ENCODE results near the gene ERC1. TPM values are rescaled to one million over a fixed set of nuclear protein-coding genes. Genes with fewer than 3 reads are reported as not detected.

The ERC1 gene
- total and polyA plus RNA-seq, 2 of the 4 experiments (the other 2 are of a cell fraction) = 11.6 to 25.6 TPM

GRCh38 chr12:1391722-1392121 lies 400.7 kb downstream of the ERC1 start:
- Histone ChIP-seq H3K9me1 (ENCODE audit: insufficient read depth, low read length) (no peaks in the 10 kb centered on the region), H3K27me3 (ENCODE audit: control insufficient read depth, insufficient read depth, low read length) (no peaks in the 10 kb centered on the region), H3K79me1 (ENCODE audit: low read depth in 1 of 2, low read length in 2 of 2) (peaks cover 0 to 8% of the 10 kb centered on the region in 2 experiments; a peak in 2 of 4 replicates), H3K23ac (ENCODE audit: low read depth, low read length) (no peak overlapping the region), H3K4ac (ENCODE audit: low read depth, low read length) (no peak overlapping the region), H2BK120ac (ENCODE audit: low read depth, low read length) (no peak overlapping the region), H3K4me2 (ENCODE audit: low read depth, low read length) (no peak overlapping the region), H2BK20ac (ENCODE audit: low read depth, low read length) (no peak overlapping the region), H3K9me3 (ENCODE audit: control insufficient read depth, insufficient read depth, low read length) (no peaks in the 10 kb centered on the region), H2AK5ac (ENCODE audit: low read depth, low read length) (no peak overlapping the region), H4K91ac (ENCODE audit: insufficient read depth, low read depth, low read length) (no peak overlapping the region), H3K56ac (ENCODE audit: extremely low read depth, insufficient read depth, low read length) (no peak overlapping the region), H4K8ac (ENCODE audit: low read depth in 2 of 2, low read length in 2 of 2) (no peak overlapping the region), H2AK9ac (replicated peaks; ENCODE audit: low read depth, low read length, poor library complexity) (no peak overlapping the region), H3K4me3 (ENCODE audit: insufficient read depth, low read depth, low read length) (no peak overlapping the region), H3K9ac (ENCODE audit: low read depth, low read length) (no peak overlapping the region), H3K27ac (ENCODE audit: insufficient read depth, low read length) (no peak overlapping the region), H4K20me1 (ENCODE audit: insufficient read depth, low read length) (no peaks in the 10 kb centered on the region), H2BK15ac (ENCODE audit: low read depth, low read length) (no peak overlapping the region), H3K4me1 (ENCODE audit: control insufficient read depth, insufficient read depth, low read length) (no peaks in the 10 kb centered on the region), H2AFZ (replicated peaks; ENCODE audit: low read length, poor library complexity) (no peak overlapping the region), H4K5ac (ENCODE audit: low read depth, low read length) (no peak overlapping the region), H2BK5ac (ENCODE audit: low read depth, low read length, poor library complexity, severe bottlenecking) (no peak overlapping the region), H3K18ac (ENCODE audit: low read depth, low read length) (no peak overlapping the region), H3K36me3 (ENCODE audit: control insufficient read depth, insufficient read depth, low read length) (peaks cover 2% of the 10 kb centered on the region; the same call in 1 of the 2 replicates), H3K14ac (replicated peaks; ENCODE audit: low read depth, low read length) (no peak overlapping the region)
- ChIA-PET POLR2A (ENCODE audit: unreplicated experiment) (no interaction called here), CTCF (no interaction called here)
- TF ChIP-seq MAFK (IDR thresholded peaks at IDR 0.05; ENCODE audit: low read depth, low read length) (no peak), BHLHE40 (IDR thresholded peaks at IDR 0.05; ENCODE audit: low read depth, low read length) (no peak), RFX5 (IDR thresholded peaks at IDR 0.05; ENCODE audit: low read depth, low read length) (no peak), ELK1 (IDR thresholded peaks at IDR 0.05; ENCODE audit: borderline replicate concordance, low read depth, low read length) (no peak), CEBPB (IDR thresholded peaks at IDR 0.05; ENCODE audit: low read depth, low read length) (no peak), NFE2L2 (IDR thresholded peaks at IDR 0.05; ENCODE audit: low read depth, low read length) (no peak), CHD1 (IDR thresholded peaks at IDR 0.05; ENCODE audit: low read depth, low read length) (no peak), SMC3 (IDR thresholded peaks at IDR 0.05; ENCODE audit: low read depth, low read length) (no peak), FOS (IDR thresholded peaks at IDR 0.05; ENCODE audit: low read depth, low read length) (no peak), MXI1 (IDR thresholded peaks at IDR 0.05; ENCODE audit: borderline replicate concordance, low read depth, low read length) (no peak), POLR2A (IDR thresholded peaks at IDR 0.05; ENCODE audit: low read depth, low read length) (no peak), RCOR1 (IDR thresholded peaks at IDR 0.05; ENCODE audit: insufficient replicate concordance, low read length) (no peak), MAZ (IDR thresholded peaks at IDR 0.05; ENCODE audit: borderline replicate concordance, low read depth, low read length) (no peak)
- TF ChIP-seq, protein P1, sequence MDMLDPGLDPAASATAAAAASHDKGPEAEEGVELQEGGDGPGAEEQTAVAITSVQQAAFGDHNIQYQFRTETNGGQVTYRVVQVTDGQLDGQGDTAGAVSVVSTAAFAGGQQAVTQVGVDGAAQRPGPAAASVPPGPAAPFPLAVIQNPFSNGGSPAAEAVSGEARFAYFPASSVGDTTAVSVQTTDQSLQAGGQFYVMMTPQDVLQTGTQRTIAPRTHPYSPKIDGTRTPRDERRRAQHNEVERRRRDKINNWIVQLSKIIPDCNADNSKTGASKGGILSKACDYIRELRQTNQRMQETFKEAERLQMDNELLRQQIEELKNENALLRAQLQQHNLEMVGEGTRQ (IDR thresholded peaks at IDR 0.05; ENCODE audit: low read depth, low read length) = no peak
- TF ChIP-seq, protein P2, sequence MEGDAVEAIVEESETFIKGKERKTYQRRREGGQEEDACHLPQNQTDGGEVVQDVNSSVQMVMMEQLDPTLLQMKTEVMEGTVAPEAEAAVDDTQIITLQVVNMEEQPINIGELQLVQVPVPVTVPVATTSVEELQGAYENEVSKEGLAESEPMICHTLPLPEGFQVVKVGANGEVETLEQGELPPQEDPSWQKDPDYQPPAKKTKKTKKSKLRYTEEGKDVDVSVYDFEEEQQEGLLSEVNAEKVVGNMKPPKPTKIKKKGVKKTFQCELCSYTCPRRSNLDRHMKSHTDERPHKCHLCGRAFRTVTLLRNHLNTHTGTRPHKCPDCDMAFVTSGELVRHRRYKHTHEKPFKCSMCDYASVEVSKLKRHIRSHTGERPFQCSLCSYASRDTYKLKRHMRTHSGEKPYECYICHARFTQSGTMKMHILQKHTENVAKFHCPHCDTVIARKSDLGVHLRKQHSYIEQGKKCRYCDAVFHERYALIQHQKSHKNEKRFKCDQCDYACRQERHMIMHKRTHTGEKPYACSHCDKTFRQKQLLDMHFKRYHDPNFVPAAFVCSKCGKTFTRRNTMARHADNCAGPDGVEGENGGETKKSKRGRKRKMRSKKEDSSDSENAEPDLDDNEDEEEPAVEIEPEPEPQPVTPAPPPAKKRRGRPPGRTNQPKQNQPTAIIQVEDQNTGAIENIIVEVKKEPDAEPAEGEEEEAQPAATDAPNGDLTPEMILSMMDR (conservative IDR thresholded peaks at IDR 0.05; ENCODE audit: low read depth, low read length) = no peak
- ATAC-seq (ENCODE audit: low read depth) (no peak), DNase-seq (no peak)
- in situ Hi-C loops (cut with MboI; ENCODE audit: low sequenced_read_pairs) = no loop called here
- dilution Hi-C loops (cut with HindIII; ENCODE audit: low sequenced_read_pairs, unreplicated experiment) = no loop called here
- BruUV-seq (replicated peaks) = no TSS peak
- intact Hi-C loops (cut with micrococcal nuclease) = no loop called here
